Adrenal gland (tissue), 12 donors: ENCODE measurements around the gene THADA. TPM values are rescaled to one million over a fixed set of nuclear protein-coding genes. Genes with fewer than 3 reads are reported as not detected.

Experiments
- DNase-seq, 7 donors: peaks; one replicate each; pipeline ENCODE4 v3.0.0-alpha.2; 2019 to 2020
- H3K27ac ChIP-seq, 5 donors: fragments of 200-600 bp; sonication (generic) in 4 of 5; 1 replicate in 3 of 5; 2 replicates in 2 of 5; pipeline versions ENCODE4 v1.5.1 to v1.8.0; 2016 to 2020; ENCODE audit warnings: mild to moderate bottlenecking in 1 of 5
- H3K27me3 ChIP-seq: fragments of 200-600 bp; 2 replicates; pipeline ENCODE4 v1.8.0; 2021
- H3K36me3 ChIP-seq, 2 donors: fragments of 200-600 bp; replicated peaks in 1 of 2; 1 replicate in 1 of 2; 2 replicates in 1 of 2; pipeline versions ENCODE4 v1.5.1 to v1.8.0; 2018 to 2022
- H3K4me1 ChIP-seq, 2 donors: fragments of 200-600 bp; replicated peaks in 1 of 2; 1 replicate in 1 of 2; 2 replicates in 1 of 2; pipeline versions ENCODE4 v1.5.1 to v1.8.0; 2018 to 2021
- H3K4me3 ChIP-seq, 4 donors: fragments of 200-600 bp; sonication (generic) in 3 of 4; one replicate each; pipeline ENCODE4 v1.5.1; 2016 to 2018
- H3K9me3 ChIP-seq, 3 donors: fragments of 200-600 bp; sonication (generic) in 1 of 3; replicated peaks in 1 of 3; 1 replicate in 2 of 3; 2 replicates in 1 of 3; pipeline versions ENCODE4 v1.5.1 to v1.8.0; 2016 to 2021
- POLR2A ChIP-seq, 2 donors: fragments of 450-650 bp; IDR thresholded peaks; one replicate each; pipeline ENCODE4 v1.6.1; 2017; ENCODE audit warnings: antibody characterized with exemption in 2 of 2, mild to moderate bottlenecking in 2 of 2, moderate library complexity in 1 of 2
- WGBS, 4 donors: extraction: QIAGEN DNeasy Blood & Tissue Kit in 2 of 4; methylation state at CpG; one replicate each; pipeline versions ENCODE4 v1.1.5 to v1.1.7; 2013 to 2017; 5-methylcytosine and 5-hydroxymethylcytosine counted together
- intact Hi-C, 2 donors: fragments of 100-400 bp; cut with DNase I; formaldehyde crosslinking; loops; one replicate each; pipeline versions ENCODE4 v1.14.1 to v1.15.0; 2022 to 2023
- polyA plus RNA-seq, 3 donors: library from polyadenylated mRNA; stranded (reverse); fragments of 200-250 nt in 2 of 3; fragments of 350-450 nt in 1 of 3; fragmentation: Illumina TruSeq in 1 of 3; extraction: RNeasy Lipid Tissue Mini Kit (QIAGEN cat#74804) in 1 of 3; gene quantifications; one replicate each; pipeline ENCODE4 v1.2.3, GENCODE V29; 2013 to 2014
- total RNA-seq, 9 donors: library from RNA; depleted of rRNA in 4 of 9; stranded (reverse); fragments of >200 nt in 4 of 9; fragments of 120-200 nt in 1 of 9; fragmentation: NEBNext Ultra II Directional in 1 of 9; extraction: Animal tissue kit (Norgen Biotek cat#: 25700) in 1 of 9; gene quantifications; one replicate each; pipeline versions ENCODE4 v1.1.0 to v1.2.4, GENCODE V29; 2013 to 2023
- TF ChIP-seq, protein P1 (sequence below), 6 experiments: fragments of 450-650 bp in 4 of 6; fragments of 200-600 bp in 2 of 6; sonication (generic) in 1 of 6; IDR thresholded peaks; 1 replicate in 5 of 6; 2 replicates in 1 of 6; pipeline versions ENCODE4 v1.5.1 to v1.8.0; 2016 to 2021; ENCODE audit warnings: antibody characterized with exemption in 6 of 6, mild to moderate bottlenecking in 2 of 6, moderate library complexity in 1 of 6
- donor health status: healthy with polysubstance abuse.
- donor health status: Bipolar disorder and iron deficiency.
- donor health status: DM: yes; HTN: yes; CAD: no.
- donor health status: DM: no; HTN: no; CAD: no.
- donor health status: DM: no; HTN: no; CAD: no.
- donor health status: DM: yes; HTN: yes; CAD: no.

THADA gene
- total and polyA plus RNA-seq, 12 donors = 14.1 to 38.4 (median 25.4) TPM

GRCh38 chr2:43455731-43456642 lies 139.9 kb downstream of the THADA start:
- Histone ChIP-seq H3K9me3 (no peaks in the 10 kb centered on the region), H3K36me3 (no peaks in the 10 kb centered on the region), H3K4me3 (no peak overlapping the region), H3K4me1 (peaks cover 36 to 69% of the 10 kb centered on the region in 2 donors), H3K27ac (peak overlapping the region in 4 of 5 donors; percentile 0 to 66 (median 24)), H3K27me3 (no peaks in the 10 kb centered on the region)
- WGBS, 4 donors = 26 to 33% (median 29%) methylated on average over 6 of the region's 6 CpGs
- intact Hi-C loops = no loop called here
- DNase-seq = peak in 2 of 7 donors; percentile 36 to 41
- no peak for TF ChIP-seq POLR2A (IDR thresholded peaks at IDR 0.05)
- TF ChIP-seq, protein P1, sequence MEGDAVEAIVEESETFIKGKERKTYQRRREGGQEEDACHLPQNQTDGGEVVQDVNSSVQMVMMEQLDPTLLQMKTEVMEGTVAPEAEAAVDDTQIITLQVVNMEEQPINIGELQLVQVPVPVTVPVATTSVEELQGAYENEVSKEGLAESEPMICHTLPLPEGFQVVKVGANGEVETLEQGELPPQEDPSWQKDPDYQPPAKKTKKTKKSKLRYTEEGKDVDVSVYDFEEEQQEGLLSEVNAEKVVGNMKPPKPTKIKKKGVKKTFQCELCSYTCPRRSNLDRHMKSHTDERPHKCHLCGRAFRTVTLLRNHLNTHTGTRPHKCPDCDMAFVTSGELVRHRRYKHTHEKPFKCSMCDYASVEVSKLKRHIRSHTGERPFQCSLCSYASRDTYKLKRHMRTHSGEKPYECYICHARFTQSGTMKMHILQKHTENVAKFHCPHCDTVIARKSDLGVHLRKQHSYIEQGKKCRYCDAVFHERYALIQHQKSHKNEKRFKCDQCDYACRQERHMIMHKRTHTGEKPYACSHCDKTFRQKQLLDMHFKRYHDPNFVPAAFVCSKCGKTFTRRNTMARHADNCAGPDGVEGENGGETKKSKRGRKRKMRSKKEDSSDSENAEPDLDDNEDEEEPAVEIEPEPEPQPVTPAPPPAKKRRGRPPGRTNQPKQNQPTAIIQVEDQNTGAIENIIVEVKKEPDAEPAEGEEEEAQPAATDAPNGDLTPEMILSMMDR (IDR thresholded peaks at IDR 0.05) = peak in 1 of 6 experiments; percentile 27

DNA sequence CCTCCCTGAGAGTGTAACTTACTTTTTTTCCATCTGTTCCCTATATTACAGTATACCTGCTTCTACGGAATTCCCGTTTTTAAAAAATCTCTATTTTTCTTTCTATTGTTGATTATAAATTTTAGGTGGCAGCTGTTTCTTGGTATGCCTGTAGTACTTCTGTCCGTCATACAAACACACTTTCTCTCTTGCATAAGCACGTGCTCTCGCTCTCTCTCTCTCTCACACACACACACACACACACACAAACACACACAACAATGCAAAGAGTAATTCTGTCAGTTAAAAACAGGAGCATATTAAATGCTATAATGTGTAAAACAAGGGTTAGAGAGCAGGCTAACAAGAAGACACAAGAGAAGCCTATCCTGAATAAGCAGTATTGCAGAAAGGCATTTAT lies 140.5 kb downstream of the THADA start:
- Histone ChIP-seq H3K27me3 (no peaks in the 10 kb centered on the region), H3K9me3 (peaks cover 0 to 7% (median 0%) of the 10 kb centered on the region in 3 donors), H3K36me3 (no peaks in the 10 kb centered on the region), H3K27ac (peak overlapping the region in 3 of 5 donors; percentile 11 to 25 (median 23)), H3K4me1 (peaks cover 36 to 62% of the 10 kb centered on the region in 2 donors), H3K4me3 (no peak overlapping the region)
- WGBS, 4 donors = 80 to 89% (median 85%) methylated on average over 5 of the region's 5 CpGs
- TF ChIP-seq POLR2A (IDR thresholded peaks at IDR 0.05) = no peak
- TF ChIP-seq, protein P1 (IDR thresholded peaks at IDR 0.05) = no peak
- DNase-seq = no peak
- intact Hi-C loops = no loop called here

- Histone ChIP-seq H3K4me1 (peaks cover 33 to 57% of the 10 kb centered on the region in 2 donors), H3K27ac (no peak overlapping the region), H3K27me3 (no peaks in the 10 kb centered on the region), H3K9me3 (peaks cover 0 to 9% (median 0%) of the 10 kb centered on the region in 3 donors), H3K36me3 (no peaks in the 10 kb centered on the region), H3K4me3 (no peak overlapping the region)
- intact Hi-C loops = no loop called here
- no peak for DNase-seq
- TF ChIP-seq, protein P1 (IDR thresholded peaks at IDR 0.05) = no peak
- TF ChIP-seq POLR2A (IDR thresholded peaks at IDR 0.05) = no peak
- WGBS, 4 donors = 62 to 79% (median 64%) methylated on average over 2 of the region's 2 CpGs
Measured at GRCh38 chr2:43454791-43455190, 141.0 kb downstream of the THADA start.
